ENCODE data around the gene ATOSB. TPM values are rescaled to one million over a fixed set of nuclear protein-coding genes. Genes with fewer than 3 reads are reported as not detected.
A peak's percentile ranks its signal among the peaks of the same experiment; 100 is the strongest.

The ATOSB gene
- total and polyA plus RNA-seq, 9 of the 15 experiments (the other 6 are each of a cell fraction or from before 2014, with no cell fraction given): 0.45 to 8.0 (median 4.2) TPM

DNA sequence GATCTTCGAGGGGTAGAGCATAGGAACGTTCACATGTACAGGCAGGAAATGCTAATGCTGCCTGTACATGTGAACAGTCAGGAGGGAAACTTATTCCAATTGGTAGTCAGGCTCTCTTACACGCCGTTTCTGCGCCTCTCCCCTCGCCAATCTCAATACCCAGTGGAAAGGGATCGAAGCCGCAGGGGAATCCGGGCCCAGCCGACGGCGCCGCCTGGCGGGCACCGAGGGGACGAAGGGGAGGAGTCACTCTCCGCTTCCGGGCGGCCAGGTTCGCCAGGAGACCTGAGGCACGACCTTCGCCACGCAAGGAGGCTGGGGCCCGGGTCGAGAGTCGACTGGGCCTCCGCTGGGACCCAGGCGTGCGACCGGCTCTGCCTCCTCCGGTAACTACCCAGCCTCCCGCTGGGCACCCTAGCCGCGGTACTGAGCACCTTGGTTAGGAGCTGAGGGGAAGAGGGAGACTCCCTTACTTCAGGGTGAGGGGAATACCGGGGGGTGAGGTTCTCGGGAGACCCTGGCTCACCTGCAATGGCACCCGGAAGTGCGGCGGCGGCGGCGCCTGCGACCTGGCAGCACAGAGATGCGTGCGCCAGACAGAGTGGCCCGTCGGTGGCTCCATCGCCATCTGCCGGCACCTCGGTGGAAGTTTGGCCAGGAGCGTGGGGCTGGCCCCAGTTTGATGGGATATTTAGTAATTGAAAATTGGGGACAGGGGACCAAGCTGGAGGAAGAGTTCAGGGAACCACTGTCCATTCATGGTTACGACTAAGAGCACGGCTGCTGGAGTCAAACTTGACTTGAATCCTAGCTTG lies 19.4 kb downstream of the ATOSB start, which contains the start of gene PIGO (continued):
- TF ChIP-seq MCM7 (IDR thresholded peaks at IDR 0.05) (no peak), ARHGAP35 (IDR thresholded peaks at IDR 0.05; ENCODE audit: partially characterized antibody) (no peak), ETV1 (tag; conservative IDR thresholded peaks at IDR 0.05; ENCODE audit: low read depth) (0 out of 2 replicates have a peak, but pooled peaks have one; percentile 79), ZNF780A (CRISPR knock-in tag; IDR thresholded peaks at IDR 0.05) (no peak), ZNF583 (CRISPR knock-in tag; IDR thresholded peaks at IDR 0.05) (no peak), MAZ (CRISPR knock-in tag; conservative IDR thresholded peaks at IDR 0.05 in 1 of 2, IDR thresholded peaks at IDR 0.05 in 1 of 2) (peak; percentile 72 to 81), ZNF140 (CRISPR knock-in tag; IDR thresholded peaks at IDR 0.05) (no peak), PCBP1 (IDR thresholded peaks at IDR 0.05; ENCODE audit: low read depth, low read length, poor library complexity, severe bottlenecking) (no peak), ZC3H4 (CRISPR knock-in tag; IDR thresholded peaks at IDR 0.05; ENCODE audit: borderline replicate concordance) (0 out of 2 replicates have a peak, but pooled peaks have one; percentile 37), BCL6 (CRISPR knock-in tag; IDR thresholded peaks at IDR 0.05) (no peak), POLR3G (IDR thresholded peaks at IDR 0.05; ENCODE audit: extremely low read depth, insufficient read length, insufficient replicate concordance) (no peak), ETS2 (tag; IDR thresholded peaks at IDR 0.05; ENCODE audit: borderline replicate concordance, poor library complexity, severe bottlenecking) (no peak), NR2F6 (CRISPR knock-in tag; IDR thresholded peaks at IDR 0.05) (no peak), CEBPG (CRISPR knock-in tag; IDR thresholded peaks at IDR 0.05) (0 out of 2 replicates have a peak, but pooled peaks have one; percentile 23), CEBPG (tag; conservative IDR thresholded peaks at IDR 0.05 in 1 of 2, IDR thresholded peaks at IDR 0.05 in 1 of 2) (no peak)
- TF ChIP-seq, protein P1, sequence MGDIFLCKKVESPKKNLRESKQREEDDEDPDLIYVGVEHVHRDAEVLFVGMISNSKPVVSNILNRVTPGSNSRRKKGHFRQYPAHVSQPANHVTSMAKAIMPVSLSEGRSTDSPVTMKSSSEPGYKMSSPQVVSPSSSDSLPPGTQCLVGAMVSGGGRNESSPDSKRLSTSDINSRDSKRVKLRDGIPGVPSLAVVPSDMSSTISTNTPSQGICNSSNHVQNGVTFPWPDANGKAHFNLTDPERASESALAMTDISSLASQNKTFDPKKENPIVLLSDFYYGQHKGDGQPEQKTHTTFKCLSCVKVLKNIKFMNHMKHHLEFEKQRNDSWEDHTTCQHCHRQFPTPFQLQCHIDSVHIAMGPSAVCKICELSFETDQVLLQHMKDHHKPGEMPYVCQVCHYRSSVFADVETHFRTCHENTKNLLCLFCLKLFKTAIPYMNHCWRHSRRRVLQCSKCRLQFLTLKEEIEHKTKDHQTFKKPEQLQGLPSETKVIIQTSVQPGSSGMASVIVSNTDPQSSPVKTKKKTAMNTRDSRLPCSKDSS (IDR thresholded peaks at IDR 0.05; ENCODE audit: low read depth, partially characterized antibody): no peak
- TF ChIP-seq, protein P2, sequence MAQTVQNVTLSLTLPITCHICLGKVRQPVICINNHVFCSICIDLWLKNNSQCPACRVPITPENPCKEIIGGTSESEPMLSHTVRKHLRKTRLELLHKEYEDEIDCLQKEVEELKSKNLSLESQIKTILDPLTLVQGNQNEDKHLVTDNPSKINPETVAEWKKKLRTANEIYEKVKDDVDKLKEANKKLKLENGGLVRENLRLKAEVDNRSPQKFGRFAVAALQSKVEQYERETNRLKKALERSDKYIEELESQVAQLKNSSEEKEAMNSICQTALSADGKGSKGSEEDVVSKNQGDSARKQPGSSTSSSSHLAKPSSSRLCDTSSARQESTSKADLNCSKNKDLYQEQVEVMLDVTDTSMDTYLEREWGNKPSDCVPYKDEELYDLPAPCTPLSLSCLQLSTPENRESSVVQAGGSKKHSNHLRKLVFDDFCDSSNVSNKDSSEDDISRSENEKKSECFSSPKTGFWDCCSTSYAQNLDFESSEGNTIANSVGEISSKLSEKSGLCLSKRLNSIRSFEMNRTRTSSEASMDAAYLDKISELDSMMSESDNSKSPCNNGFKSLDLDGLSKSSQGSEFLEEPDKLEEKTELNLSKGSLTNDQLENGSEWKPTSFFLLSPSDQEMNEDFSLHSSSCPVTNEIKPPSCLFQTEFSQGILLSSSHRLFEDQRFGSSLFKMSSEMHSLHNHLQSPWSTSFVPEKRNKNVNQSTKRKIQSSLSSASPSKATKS (CRISPR knock-in tag; IDR thresholded peaks at IDR 0.05): no peak
- TF ChIP-seq, protein P3, sequence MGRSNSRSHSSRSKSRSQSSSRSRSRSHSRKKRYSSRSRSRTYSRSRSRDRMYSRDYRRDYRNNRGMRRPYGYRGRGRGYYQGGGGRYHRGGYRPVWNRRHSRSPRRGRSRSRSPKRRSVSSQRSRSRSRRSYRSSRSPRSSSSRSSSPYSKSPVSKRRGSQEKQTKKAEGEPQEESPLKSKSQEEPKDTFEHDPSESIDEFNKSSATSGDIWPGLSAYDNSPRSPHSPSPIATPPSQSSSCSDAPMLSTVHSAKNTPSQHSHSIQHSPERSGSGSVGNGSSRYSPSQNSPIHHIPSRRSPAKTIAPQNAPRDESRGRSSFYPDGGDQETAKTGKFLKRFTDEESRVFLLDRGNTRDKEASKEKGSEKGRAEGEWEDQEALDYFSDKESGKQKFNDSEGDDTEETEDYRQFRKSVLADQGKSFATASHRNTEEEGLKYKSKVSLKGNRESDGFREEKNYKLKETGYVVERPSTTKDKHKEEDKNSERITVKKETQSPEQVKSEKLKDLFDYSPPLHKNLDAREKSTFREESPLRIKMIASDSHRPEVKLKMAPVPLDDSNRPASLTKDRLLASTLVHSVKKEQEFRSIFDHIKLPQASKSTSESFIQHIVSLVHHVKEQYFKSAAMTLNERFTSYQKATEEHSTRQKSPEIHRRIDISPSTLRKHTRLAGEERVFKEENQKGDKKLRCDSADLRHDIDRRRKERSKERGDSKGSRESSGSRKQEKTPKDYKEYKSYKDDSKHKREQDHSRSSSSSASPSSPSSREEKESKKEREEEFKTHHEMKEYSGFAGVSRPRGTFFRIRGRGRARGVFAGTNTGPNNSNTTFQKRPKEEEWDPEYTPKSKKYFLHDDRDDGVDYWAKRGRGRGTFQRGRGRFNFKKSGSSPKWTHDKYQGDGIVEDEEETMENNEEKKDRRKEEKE (IDR thresholded peaks at IDR 0.05; ENCODE audit: borderline replicate concordance in 1 of 2, control insufficient read depth in 1 of 2, low read depth in 2 of 2, low read length in 1 of 2): no peak
